Measurements from ENCODE around the gene SCNN1B.

SCNN1B gene

GRCh38 chr16:23394141-23394831, 92.2 kb downstream of the SCNN1B start:
- Histone ChIP-seq H3K14ac (ENCODE audit: low read length) (no peak overlapping the region), H3K9ac (ENCODE audit: low read length) (no peak overlapping the region), H3K79me1 (ENCODE audit: low read length) (no peaks in the 10 kb centered on the region), H2AK5ac (ENCODE audit: low read length) (no peak overlapping the region), H4K8ac (ENCODE audit: low read depth, low read length) (no peak overlapping the region), H3K27ac (ENCODE audit: low read depth, low read length) (no peak overlapping the region), H2AFZ (ENCODE audit: insufficient read depth, low read length, poor library complexity) (no peak overlapping the region), H3K36me3 (ENCODE audit: control insufficient read depth in 1 of 2, insufficient read depth in 2 of 2, low read length in 2 of 2) (peaks cover 33 to 41% of the 10 kb centered on the region in 2 experiments), H4K12ac (ENCODE audit: low read depth, low read length) (no peak overlapping the region), H2BK5ac (ENCODE audit: low read depth, low read length, poor library complexity) (no peak overlapping the region), H3K18ac (ENCODE audit: low read length) (no peak overlapping the region), H3K9me3 (ENCODE audit: insufficient read depth, low read depth, low read length) (no peaks in the 10 kb centered on the region), H2BK12ac (ENCODE audit: low read length) (no peak overlapping the region), H2BK120ac (ENCODE audit: insufficient read depth, low read length, poor library complexity) (no peak overlapping the region), H3K4me1 (ENCODE audit: control insufficient read depth in 1 of 2, insufficient read depth in 2 of 2, low read length in 2 of 2) (no peaks in the 10 kb centered on the region), H3K27me3 (ENCODE audit: insufficient read depth, low read length) (no peaks in the 10 kb centered on the region), H3K79me2 (ENCODE audit: control insufficient read depth, insufficient read depth, low read length, poor library complexity) (no peaks in the 10 kb centered on the region), H3K4me2 (ENCODE audit: low read length) (no peak overlapping the region), H4K91ac (ENCODE audit: low read depth, low read length) (no peak overlapping the region), H3K4me3 (ENCODE audit: low read depth, low read length) (no peak overlapping the region), H3K23ac (ENCODE audit: low read length) (no peak overlapping the region), H3K4ac (ENCODE audit: low read depth, low read length) (no peak overlapping the region)
- no CpG with 5 or more reads among the region's 4 CpGs for WGBS (ENCODE audit: extremely low coverage, insufficient coverage, insufficient read length)
- no peak for DNase-seq

GRCh38 chr16:23395732-23396131, 93.6 kb downstream of the SCNN1B start:
- no peak overlapping the region for H2BK120ac ChIP-seq (ENCODE audit: insufficient read depth, low read length, poor library complexity)
- no peak overlapping the region for H4K8ac ChIP-seq (ENCODE audit: low read depth, low read length)
- no peaks in the 10 kb centered on the region for H3K79me1 ChIP-seq (ENCODE audit: low read length)
- H2BK5ac ChIP-seq (ENCODE audit: low read depth, low read length, poor library complexity), result no peak overlapping the region
- no peak overlapping the region for H3K27ac ChIP-seq (ENCODE audit: low read depth, low read length)
- no peak for DNase-seq
- H3K9ac ChIP-seq (ENCODE audit: low read length), result no peak overlapping the region
- H4K12ac ChIP-seq (ENCODE audit: low read depth, low read length), result no peak overlapping the region
- H3K14ac ChIP-seq (ENCODE audit: low read length), result no peak overlapping the region
- H4K91ac ChIP-seq (ENCODE audit: low read depth, low read length), result no peak overlapping the region
- H3K9me3 ChIP-seq (ENCODE audit: insufficient read depth, low read depth, low read length), result no peaks in the 10 kb centered on the region
- no peak overlapping the region for H3K4me3 ChIP-seq (ENCODE audit: low read depth, low read length)
- no peaks in the 10 kb centered on the region for H3K4me1 ChIP-seq (ENCODE audit: control insufficient read depth in 1 of 2, insufficient read depth in 2 of 2, low read length in 2 of 2)
- no peak overlapping the region for H2AFZ ChIP-seq (ENCODE audit: insufficient read depth, low read length, poor library complexity)
- H3K79me2 ChIP-seq (ENCODE audit: control insufficient read depth, insufficient read depth, low read length, poor library complexity), result no peaks in the 10 kb centered on the region
- no peak overlapping the region for H3K23ac ChIP-seq (ENCODE audit: low read length)
- H3K4ac ChIP-seq (ENCODE audit: low read depth, low read length), result no peak overlapping the region
- H2BK12ac ChIP-seq (ENCODE audit: low read length), result no peak overlapping the region
- no CpG with 5 or more reads among the region's 6 CpGs for WGBS (ENCODE audit: extremely low coverage, insufficient coverage, insufficient read length)
- no peak overlapping the region for H3K4me2 ChIP-seq (ENCODE audit: low read length)
- H2AK5ac ChIP-seq (ENCODE audit: low read length), result no peak overlapping the region
- H3K18ac ChIP-seq (ENCODE audit: low read length), result no peak overlapping the region
- peaks cover 30 to 41% of the 10 kb centered on the region in 2 experiments for H3K36me3 ChIP-seq (ENCODE audit: control insufficient read depth in 1 of 2, insufficient read depth in 2 of 2, low read length in 2 of 2)
- H3K27me3 ChIP-seq (ENCODE audit: insufficient read depth, low read length), result no peaks in the 10 kb centered on the region

- Histone ChIP-seq H4K91ac (ENCODE audit: low read depth, low read length) (no peak overlapping the region), H2AFZ (ENCODE audit: insufficient read depth, low read length, poor library complexity) (no peak overlapping the region)
These were observed 95.4 kb downstream of the SCNN1B start for GRCh38 chr16:23397464-23397863.

GRCh38 chr16:23398987-23399805, 97.1 kb downstream of the SCNN1B start:
- H4K91ac ChIP-seq (ENCODE audit: low read depth, low read length), result no peak overlapping the region
- H3K27ac ChIP-seq (ENCODE audit: low read depth, low read length), result no peak overlapping the region
- no peak overlapping the region for H3K9ac ChIP-seq (ENCODE audit: low read length)
- H2BK12ac ChIP-seq (ENCODE audit: low read length), result no peak overlapping the region
- H3K14ac ChIP-seq (ENCODE audit: low read length), result no peak overlapping the region
- no peak overlapping the region for H3K4me3 ChIP-seq (ENCODE audit: low read depth, low read length)
- peaks cover 24 to 31% of the 10 kb centered on the region in 2 experiments for H3K36me3 ChIP-seq (ENCODE audit: control insufficient read depth in 1 of 2, insufficient read depth in 2 of 2, low read length in 2 of 2)
- no peaks in the 10 kb centered on the region for H3K79me1 ChIP-seq (ENCODE audit: low read length)
- no peaks in the 10 kb centered on the region for H3K27me3 ChIP-seq (ENCODE audit: insufficient read depth, low read length)
- H3K4ac ChIP-seq (ENCODE audit: low read depth, low read length), result no peak overlapping the region
- no peak overlapping the region for H2AK5ac ChIP-seq (ENCODE audit: low read length)
- no peak overlapping the region for H2BK5ac ChIP-seq (ENCODE audit: low read depth, low read length, poor library complexity)
- WGBS (ENCODE audit: extremely low coverage, insufficient coverage, insufficient read length), result no CpG with 5 or more reads among the region's 17 CpGs
- H2BK120ac ChIP-seq (ENCODE audit: insufficient read depth, low read length, poor library complexity), result no peak overlapping the region
- DNase-seq, result no peak
- no peak overlapping the region for H4K12ac ChIP-seq (ENCODE audit: low read depth, low read length)
- H3K23ac ChIP-seq (ENCODE audit: low read length), result no peak overlapping the region
- H2AFZ ChIP-seq (ENCODE audit: insufficient read depth, low read length, poor library complexity), result no peak overlapping the region
- no peaks in the 10 kb centered on the region for H3K4me1 ChIP-seq (ENCODE audit: control insufficient read depth in 1 of 2, insufficient read depth in 2 of 2, low read length in 2 of 2)
- no peak overlapping the region for H4K8ac ChIP-seq (ENCODE audit: low read depth, low read length)
- H3K4me2 ChIP-seq (ENCODE audit: low read length), result no peak overlapping the region
- H3K18ac ChIP-seq (ENCODE audit: low read length), result no peak overlapping the region
- no peaks in the 10 kb centered on the region for H3K9me3 ChIP-seq (ENCODE audit: insufficient read depth, low read depth, low read length)
- no peaks in the 10 kb centered on the region for H3K79me2 ChIP-seq (ENCODE audit: control insufficient read depth, insufficient read depth, low read length, poor library complexity)

More at GRCh38 chr16:23397464-23397863, 95.4 kb downstream of the SCNN1B start:
- no peak overlapping the region for H4K12ac ChIP-seq (ENCODE audit: low read depth, low read length)
- H4K8ac ChIP-seq (ENCODE audit: low read depth, low read length), result no peak overlapping the region
- no peak overlapping the region for H3K4ac ChIP-seq (ENCODE audit: low read depth, low read length)
- no peak overlapping the region for H2AK5ac ChIP-seq (ENCODE audit: low read length)
- no peak overlapping the region for H3K4me2 ChIP-seq (ENCODE audit: low read length)
- no peaks in the 10 kb centered on the region for H3K9me3 ChIP-seq (ENCODE audit: insufficient read depth, low read depth, low read length)
- H3K4me3 ChIP-seq (ENCODE audit: low read depth, low read length), result no peak overlapping the region
- H3K18ac ChIP-seq (ENCODE audit: low read length), result no peak overlapping the region
- no peaks in the 10 kb centered on the region for H3K79me2 ChIP-seq (ENCODE audit: control insufficient read depth, insufficient read depth, low read length, poor library complexity)
- no peaks in the 10 kb centered on the region for H3K27me3 ChIP-seq (ENCODE audit: insufficient read depth, low read length)
- no peak overlapping the region for H2BK5ac ChIP-seq (ENCODE audit: low read depth, low read length, poor library complexity)
- H3K27ac ChIP-seq (ENCODE audit: low read depth, low read length), result no peak overlapping the region
- no peak for DNase-seq
- H3K79me1 ChIP-seq (ENCODE audit: low read length), result no peaks in the 10 kb centered on the region
- H3K36me3 ChIP-seq (ENCODE audit: control insufficient read depth in 1 of 2, insufficient read depth in 2 of 2, low read length in 2 of 2), result peaks cover 19 to 26% of the 10 kb centered on the region in 2 experiments
- no CpG with 5 or more reads among the region's 2 CpGs for WGBS (ENCODE audit: extremely low coverage, insufficient coverage, insufficient read length)
- no peak overlapping the region for H3K14ac ChIP-seq (ENCODE audit: low read length)
- H2BK12ac ChIP-seq (ENCODE audit: low read length), result no peak overlapping the region
- no peaks in the 10 kb centered on the region for H3K4me1 ChIP-seq (ENCODE audit: control insufficient read depth in 1 of 2, insufficient read depth in 2 of 2, low read length in 2 of 2)
- no peak overlapping the region for H3K9ac ChIP-seq (ENCODE audit: low read length)
- H3K23ac ChIP-seq (ENCODE audit: low read length), result no peak overlapping the region
- H2BK120ac ChIP-seq (ENCODE audit: insufficient read depth, low read length, poor library complexity), result no peak overlapping the region
